K562 (cell line): ENCODE measurements around the gene CARS2.

ENCODE experiments used
- BACH1 ChIP-seq: fragments of 200-800 bp; sonication (Bioruptor generic); IDR thresholded peaks from 2 replicates; pipeline ENCODE4 v1.6.1; 2016; ENCODE audit warnings: missing genetic modification characterization, missing compliant biosample characterization
- BRF1 ChIP-seq: IDR thresholded peaks from 3 replicates; pipeline ENCODE4 v1.6.1; 2011; ENCODE audit warnings: borderline replicate concordance, mild to moderate bottlenecking; ENCODE audit not compliant: insufficient read length; ENCODE audit errors: extremely low read depth
- FOXP1 ChIP-seq: sonication (generic); formaldehyde crosslinking; IDR thresholded peaks from 2 replicates; pipeline ENCODE4 v1.8.0; 2022; ENCODE audit warnings: mild to moderate bottlenecking, missing genetic modification reagents
- GABPA ChIP-seq: fragments of 200-800 bp; sonication (Bioruptor generic); conservative IDR thresholded peaks from 2 replicates; pipeline ENCODE4 v1.6.1; 2016; ENCODE audit warnings: low read depth, missing genetic modification characterization, missing compliant biosample characterization
- OTX1 ChIP-seq: fragments of 450-650 bp; formaldehyde crosslinking; IDR thresholded peaks from 2 replicates; pipeline ENCODE4 v1.4.0; 2022; ENCODE audit warnings: mild to moderate bottlenecking
- RNF2 ChIP-seq: sonication (generic); IDR thresholded peaks from 2 replicates; pipeline ENCODE4 v1.6.1; 2016
- ZBTB8A ChIP-seq: fragments of 450-650 bp; IDR thresholded peaks from 2 replicates; pipeline ENCODE4 v1.6.1; 2018; ENCODE audit warnings: mild to moderate bottlenecking, moderate library complexity; ENCODE audit not compliant: partially characterized antibody
- ZNF24 ChIP-seq: fragments of 450-650 bp; IDR thresholded peaks from 2 replicates; pipeline ENCODE4 v1.6.1; 2016
- ZNF586 ChIP-seq: fragments of 450-650 bp; formaldehyde crosslinking; conservative IDR thresholded peaks from 2 replicates; pipeline ENCODE4 v1.4.0; 2020; ENCODE audit warnings: mild to moderate bottlenecking, moderate library complexity
- ZZZ3 ChIP-seq: fragments of 450-650 bp; IDR thresholded peaks from 2 replicates; pipeline ENCODE4 v1.6.1; 2016; ENCODE audit warnings: antibody characterized with exemption, mild to moderate bottlenecking, moderate library complexity
- TF ChIP-seq, protein P1 (sequence below): fragments of 250-450 bp; sonication (Bioruptor Pico); IDR thresholded peaks from 2 replicates; pipeline ENCODE4 v1.5.0; 2021; ENCODE audit warnings: mild to moderate bottlenecking, borderline replicate concordance
- TF ChIP-seq, protein P2 (sequence below): fragments of 450-650 bp; IDR thresholded peaks from 2 replicates; pipeline ENCODE4 v1.6.1; 2018; ENCODE audit not compliant: partially characterized antibody
- TF ChIP-seq, protein P3 (sequence below), 3 experiments: IDR thresholded peaks in 2 of 3; conservative IDR thresholded peaks in 1 of 3; 2 replicates each; pipeline ENCODE4 v1.5.1; 2011 to 2012; ENCODE audit warnings: low read length in 3 of 3, mild to moderate bottlenecking in 3 of 3, control low read depth in 2 of 3, improper control_type of control experiment in 1 of 3, inconsistent platforms in 1 of 3, low read depth in 1 of 3, mixed read lengths in 1 of 3, moderate library complexity in 1 of 3; ENCODE audit not compliant: insufficient read depth in 2 of 3
- TF ChIP-seq, protein P4 (sequence below): sonication (generic); formaldehyde crosslinking; IDR thresholded peaks from 2 replicates; pipeline ENCODE4 v1.5.0; 2020; ENCODE audit warnings: missing genetic modification reagents

DNA sequence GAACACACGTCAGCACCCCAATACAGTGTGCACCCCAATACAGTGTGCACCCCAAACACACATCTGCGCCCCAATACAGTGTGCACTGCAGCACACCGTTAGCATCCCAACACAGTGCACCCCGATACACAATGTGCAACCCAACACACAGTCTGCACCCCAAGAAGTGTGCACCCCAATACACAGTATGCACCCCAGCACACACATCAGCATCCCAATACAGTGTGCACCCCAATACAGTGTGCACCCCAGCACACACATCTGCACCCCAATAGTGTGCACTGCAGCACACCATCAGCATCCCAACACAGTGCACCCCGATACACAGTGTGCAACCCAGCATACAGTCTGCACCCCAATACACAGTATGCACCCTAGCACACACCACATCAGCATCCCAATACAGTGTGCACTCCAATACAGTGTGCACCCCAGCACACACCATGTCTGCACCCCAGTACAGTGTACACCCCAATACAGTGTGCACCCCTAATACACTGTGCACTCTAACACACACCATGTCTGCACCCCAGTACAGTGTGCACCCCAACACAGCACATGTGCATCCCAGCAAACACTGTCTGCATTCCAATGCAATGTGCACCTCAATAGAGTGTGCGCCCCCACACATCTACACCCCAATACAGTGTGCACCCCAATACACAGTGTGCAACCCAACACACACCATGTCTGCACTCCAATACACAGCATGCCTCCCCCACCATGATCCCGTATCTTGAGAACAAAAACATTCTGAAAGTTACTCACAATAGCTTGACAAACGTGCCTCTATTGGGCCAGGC is 855 bp upstream of the CARS2 start:
- TF ChIP-seq OTX1 (CRISPR knock-in tag): no peak
- no peak for TF ChIP-seq RNF2
- TF ChIP-seq, protein P1, sequence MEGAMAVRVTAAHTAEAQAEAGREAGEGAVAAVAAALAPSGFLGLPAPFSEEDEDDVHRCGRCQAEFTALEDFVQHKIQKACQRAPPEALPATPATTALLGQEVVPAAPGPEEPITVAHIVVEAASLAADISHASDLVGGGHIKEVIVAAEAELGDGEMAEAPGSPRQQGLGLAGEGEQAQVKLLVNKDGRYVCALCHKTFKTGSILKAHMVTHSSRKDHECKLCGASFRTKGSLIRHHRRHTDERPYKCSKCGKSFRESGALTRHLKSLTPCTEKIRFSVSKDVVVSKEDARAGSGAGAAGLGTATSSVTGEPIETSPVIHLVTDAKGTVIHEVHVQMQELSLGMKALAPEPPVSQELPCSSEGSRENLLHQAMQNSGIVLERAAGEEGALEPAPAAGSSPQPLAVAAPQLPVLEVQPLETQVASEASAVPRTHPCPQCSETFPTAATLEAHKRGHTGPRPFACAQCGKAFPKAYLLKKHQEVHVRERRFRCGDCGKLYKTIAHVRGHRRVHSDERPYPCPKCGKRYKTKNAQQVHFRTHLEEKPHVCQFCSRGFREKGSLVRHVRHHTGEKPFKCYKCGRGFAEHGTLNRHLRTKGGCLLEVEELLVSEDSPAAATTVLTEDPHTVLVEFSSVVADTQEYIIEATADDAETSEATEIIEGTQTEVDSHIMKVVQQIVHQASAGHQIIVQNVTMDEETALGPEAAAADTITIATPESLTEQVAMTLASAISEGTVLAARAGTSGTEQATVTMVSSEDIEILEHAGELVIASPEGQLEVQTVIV: no peak
- TF ChIP-seq BRF1: no peak
- no peak for TF ChIP-seq ZNF586 (CRISPR knock-in tag)
- TF ChIP-seq, protein P2, sequence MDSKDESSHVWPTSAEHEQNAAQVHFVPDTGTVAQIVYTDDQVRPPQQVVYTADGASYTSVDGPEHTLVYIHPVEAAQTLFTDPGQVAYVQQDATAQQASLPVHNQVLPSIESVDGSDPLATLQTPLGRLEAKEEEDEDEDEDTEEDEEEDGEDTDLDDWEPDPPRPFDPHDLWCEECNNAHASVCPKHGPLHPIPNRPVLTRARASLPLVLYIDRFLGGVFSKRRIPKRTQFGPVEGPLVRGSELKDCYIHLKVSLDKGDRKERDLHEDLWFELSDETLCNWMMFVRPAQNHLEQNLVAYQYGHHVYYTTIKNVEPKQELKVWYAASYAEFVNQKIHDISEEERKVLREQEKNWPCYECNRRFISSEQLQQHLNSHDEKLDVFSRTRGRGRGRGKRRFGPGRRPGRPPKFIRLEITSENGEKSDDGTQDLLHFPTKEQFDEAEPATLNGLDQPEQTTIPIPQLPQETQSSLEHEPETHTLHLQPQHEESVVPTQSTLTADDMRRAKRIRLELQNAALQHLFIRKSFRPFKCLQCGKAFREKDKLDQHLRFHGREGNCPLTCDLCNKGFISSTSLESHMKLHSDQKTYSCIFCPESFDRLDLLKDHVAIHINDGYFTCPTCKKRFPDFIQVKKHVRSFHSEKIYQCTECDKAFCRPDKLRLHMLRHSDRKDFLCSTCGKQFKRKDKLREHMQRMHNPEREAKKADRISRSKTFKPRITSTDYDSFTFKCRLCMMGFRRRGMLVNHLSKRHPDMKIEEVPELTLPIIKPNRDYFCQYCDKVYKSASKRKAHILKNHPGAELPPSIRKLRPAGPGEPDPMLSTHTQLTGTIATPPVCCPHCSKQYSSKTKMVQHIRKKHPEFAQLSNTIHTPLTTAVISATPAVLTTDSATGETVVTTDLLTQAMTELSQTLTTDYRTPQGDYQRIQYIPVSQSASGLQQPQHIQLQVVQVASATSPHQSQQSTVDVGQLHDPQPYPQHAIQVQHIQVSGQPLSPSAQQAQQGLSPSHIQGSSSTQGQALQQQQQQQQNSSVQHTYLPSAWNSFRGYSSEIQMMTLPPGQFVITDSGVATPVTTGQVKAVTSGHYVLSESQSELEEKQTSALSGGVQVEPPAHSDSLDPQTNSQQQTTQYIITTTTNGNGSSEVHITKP: no peak
- TF ChIP-seq ZZZ3: no peak
- no peak for TF ChIP-seq GABPA (tag)
- no peak for TF ChIP-seq FOXP1 (CRISPR knock-in tag)
- TF ChIP-seq, protein P3, sequence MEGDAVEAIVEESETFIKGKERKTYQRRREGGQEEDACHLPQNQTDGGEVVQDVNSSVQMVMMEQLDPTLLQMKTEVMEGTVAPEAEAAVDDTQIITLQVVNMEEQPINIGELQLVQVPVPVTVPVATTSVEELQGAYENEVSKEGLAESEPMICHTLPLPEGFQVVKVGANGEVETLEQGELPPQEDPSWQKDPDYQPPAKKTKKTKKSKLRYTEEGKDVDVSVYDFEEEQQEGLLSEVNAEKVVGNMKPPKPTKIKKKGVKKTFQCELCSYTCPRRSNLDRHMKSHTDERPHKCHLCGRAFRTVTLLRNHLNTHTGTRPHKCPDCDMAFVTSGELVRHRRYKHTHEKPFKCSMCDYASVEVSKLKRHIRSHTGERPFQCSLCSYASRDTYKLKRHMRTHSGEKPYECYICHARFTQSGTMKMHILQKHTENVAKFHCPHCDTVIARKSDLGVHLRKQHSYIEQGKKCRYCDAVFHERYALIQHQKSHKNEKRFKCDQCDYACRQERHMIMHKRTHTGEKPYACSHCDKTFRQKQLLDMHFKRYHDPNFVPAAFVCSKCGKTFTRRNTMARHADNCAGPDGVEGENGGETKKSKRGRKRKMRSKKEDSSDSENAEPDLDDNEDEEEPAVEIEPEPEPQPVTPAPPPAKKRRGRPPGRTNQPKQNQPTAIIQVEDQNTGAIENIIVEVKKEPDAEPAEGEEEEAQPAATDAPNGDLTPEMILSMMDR (IDR thresholded peaks at IDR 0.05 in 2 of 3, conservative IDR thresholded peaks at IDR 0.05 in 1 of 3; ENCODE audit: insufficient read depth in 2 of 3, low read depth in 1 of 3, low read length in 3 of 3): no peak
- TF ChIP-seq, protein P4, sequence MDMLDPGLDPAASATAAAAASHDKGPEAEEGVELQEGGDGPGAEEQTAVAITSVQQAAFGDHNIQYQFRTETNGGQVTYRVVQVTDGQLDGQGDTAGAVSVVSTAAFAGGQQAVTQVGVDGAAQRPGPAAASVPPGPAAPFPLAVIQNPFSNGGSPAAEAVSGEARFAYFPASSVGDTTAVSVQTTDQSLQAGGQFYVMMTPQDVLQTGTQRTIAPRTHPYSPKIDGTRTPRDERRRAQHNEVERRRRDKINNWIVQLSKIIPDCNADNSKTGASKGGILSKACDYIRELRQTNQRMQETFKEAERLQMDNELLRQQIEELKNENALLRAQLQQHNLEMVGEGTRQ: no peak
- TF ChIP-seq ZNF24: no peak
- TF ChIP-seq BACH1: no peak
- TF ChIP-seq ZBTB8A: no peak
